BJ (cell line): Measurements from ENCODE around the gene SOCS7. TPM values are rescaled to one million over a fixed set of nuclear protein-coding genes. Genes with fewer than 3 reads are reported as not detected.
A peak's percentile ranks its signal among the peaks of the same experiment; 100 is the strongest.

ENCODE experiments used
- CTCF ChIA-PET: fragments of 350-600 bp; formaldehyde crosslinking; extraction: SDS; loops from one replicate; lab custom pipeline; 2021; ENCODE audit warnings: antibody characterized with exemption, inconsistent platforms; lab: Yijun Ruan, JAX
- POLR2A ChIA-PET: fragments of 300-600 bp; sonication (Branson Sonifier 250); formaldehyde crosslinking; extraction: SDS; loops from one replicate; lab custom pipeline; 2021; ENCODE audit warnings: antibody characterized with exemption; lab: Charles Lee
- DNase-seq: peaks from one replicate; pipeline ENCODE4 v3.0.0-alpha.2; 2011; ENCODE audit warnings: low read depth
- H3K27me3 ChIP-seq: 2 replicates; pipeline ENCODE4 v1.6.0; 2011; ENCODE audit warnings: low read length; ENCODE audit not compliant: control insufficient read depth, insufficient read depth
- H3K36me3 ChIP-seq: 2 replicates; pipeline ENCODE4 v1.5.1; 2011; ENCODE audit warnings: low read length; ENCODE audit not compliant: control insufficient read depth, insufficient read depth
- H3K4me3 ChIP-seq: 2 replicates; pipeline ENCODE4 v1.5.1; 2011; ENCODE audit warnings: low read depth, mild to moderate bottlenecking, control low read depth, low read length
- polyA plus RNA-seq: library from polyadenylated mRNA; depleted of rRNA; stranded (reverse); fragments of >200 nt; gene quantifications from 2 replicates; pipeline ENCODE4 v1.2.3, GENCODE V29; 2011
- TF ChIP-seq, protein P1 (sequence below): IDR thresholded peaks from 2 replicates; pipeline ENCODE4 v1.5.1; 2011; ENCODE audit warnings: low read depth, mild to moderate bottlenecking, control low read depth, inconsistent platforms, low read length, moderate library complexity; ENCODE audit not compliant: insufficient read depth

Gene SOCS7
- polyA plus RNA-seq, 1 experiment = 9.2 TPM

DNA sequence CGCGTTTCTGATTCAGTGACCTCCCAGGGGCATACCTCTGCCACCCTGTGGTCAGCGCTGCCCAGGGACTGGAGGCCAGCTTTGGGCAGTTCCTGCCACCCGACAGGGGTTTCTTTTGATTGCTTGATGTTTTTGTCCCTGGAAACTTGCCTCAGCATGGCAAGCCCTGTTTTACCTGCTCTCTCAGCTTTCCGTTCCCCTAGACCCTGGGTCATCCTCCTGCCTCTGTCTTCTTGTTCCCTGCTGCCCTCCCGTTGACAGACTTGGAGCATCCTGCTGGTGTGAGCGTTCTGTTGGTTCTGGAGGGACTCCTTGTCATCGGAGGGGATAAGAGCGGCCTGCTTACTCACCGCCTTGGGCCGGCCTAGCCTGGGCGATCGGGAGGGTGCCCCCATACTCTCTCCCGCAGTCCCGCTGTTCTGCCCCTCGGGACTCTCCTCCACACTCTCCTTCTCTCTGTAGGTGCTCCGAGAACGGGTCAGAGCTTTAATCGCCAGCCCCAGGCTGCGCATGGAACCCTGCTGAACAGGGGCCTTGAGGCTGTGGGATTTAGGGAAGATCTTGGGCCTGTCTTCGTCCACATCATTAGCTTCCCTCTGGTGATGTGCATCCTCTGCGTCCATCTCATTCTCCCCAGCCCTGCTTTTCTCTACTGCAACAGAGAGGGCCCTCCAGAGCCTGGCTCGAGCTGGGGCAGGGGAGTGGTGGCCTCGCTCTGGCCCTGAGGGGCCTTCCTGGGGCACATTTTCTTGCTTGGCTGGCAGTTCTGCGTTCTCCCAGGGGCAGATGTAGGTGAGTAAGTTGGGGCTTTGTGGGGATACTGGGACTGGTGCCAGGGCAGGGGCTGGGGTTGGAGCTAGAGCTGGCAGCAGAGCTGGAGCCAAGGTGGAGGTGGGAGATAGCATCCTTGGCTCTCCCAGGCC lies 21.6 kb upstream of the SOCS7 start:
- Histone ChIP-seq H3K36me3 (no peaks in the 10 kb centered on the region), H3K4me3 (no peak overlapping the region), H3K27me3 (peaks cover 10% of the 10 kb centered on the region)
- ChIA-PET CTCF (interaction anchor here (1.8 to 5.3 kb wide), 4 partner anchors 7 to 338 kb away, joined by 5 to 52 read pairs (median 7); no protein-coding TSS in a partner anchor), POLR2A (no interaction called here)
- DNase-seq = no peak
- TF ChIP-seq, protein P1, sequence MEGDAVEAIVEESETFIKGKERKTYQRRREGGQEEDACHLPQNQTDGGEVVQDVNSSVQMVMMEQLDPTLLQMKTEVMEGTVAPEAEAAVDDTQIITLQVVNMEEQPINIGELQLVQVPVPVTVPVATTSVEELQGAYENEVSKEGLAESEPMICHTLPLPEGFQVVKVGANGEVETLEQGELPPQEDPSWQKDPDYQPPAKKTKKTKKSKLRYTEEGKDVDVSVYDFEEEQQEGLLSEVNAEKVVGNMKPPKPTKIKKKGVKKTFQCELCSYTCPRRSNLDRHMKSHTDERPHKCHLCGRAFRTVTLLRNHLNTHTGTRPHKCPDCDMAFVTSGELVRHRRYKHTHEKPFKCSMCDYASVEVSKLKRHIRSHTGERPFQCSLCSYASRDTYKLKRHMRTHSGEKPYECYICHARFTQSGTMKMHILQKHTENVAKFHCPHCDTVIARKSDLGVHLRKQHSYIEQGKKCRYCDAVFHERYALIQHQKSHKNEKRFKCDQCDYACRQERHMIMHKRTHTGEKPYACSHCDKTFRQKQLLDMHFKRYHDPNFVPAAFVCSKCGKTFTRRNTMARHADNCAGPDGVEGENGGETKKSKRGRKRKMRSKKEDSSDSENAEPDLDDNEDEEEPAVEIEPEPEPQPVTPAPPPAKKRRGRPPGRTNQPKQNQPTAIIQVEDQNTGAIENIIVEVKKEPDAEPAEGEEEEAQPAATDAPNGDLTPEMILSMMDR = no peak

DNA sequence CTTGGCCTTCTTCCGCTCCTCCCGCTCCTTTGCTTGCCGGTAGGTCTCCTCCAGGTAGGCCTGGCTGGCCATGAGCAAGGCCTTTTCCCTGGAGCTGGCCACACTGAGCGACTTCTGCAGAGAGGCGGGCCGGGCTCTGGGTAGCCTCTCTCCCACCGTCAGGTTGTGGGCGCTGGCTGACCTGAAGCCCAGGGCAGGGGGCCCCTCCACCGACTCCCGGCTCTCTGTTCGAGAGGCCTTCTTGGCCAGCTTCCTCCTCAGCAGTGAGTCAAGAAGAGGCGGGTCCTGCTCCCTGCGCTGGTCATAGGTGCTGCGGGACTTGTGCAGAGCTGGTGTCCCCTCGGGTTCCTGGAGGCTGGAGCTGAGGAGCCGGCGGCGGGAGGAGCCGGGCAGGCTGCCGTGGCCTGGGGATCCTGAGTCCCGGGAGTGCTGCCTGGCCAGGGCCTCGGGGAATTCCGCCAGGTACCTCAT lies 20.7 kb upstream of the SOCS7 start:
- no peak for DNase-seq
- Histone ChIP-seq H3K36me3 (no peaks in the 10 kb centered on the region), H3K27me3 (peaks cover 12% of the 10 kb centered on the region), H3K4me3 (no peak overlapping the region)
- ChIA-PET POLR2A (no interaction called here), CTCF (interaction anchor here (1.4 to 5.3 kb wide), 6 partner anchors 8 to 337 kb away, joined by 4 to 52 read pairs (median 6); no protein-coding TSS in a partner anchor)
- TF ChIP-seq, protein P1 = no peak

DNA sequence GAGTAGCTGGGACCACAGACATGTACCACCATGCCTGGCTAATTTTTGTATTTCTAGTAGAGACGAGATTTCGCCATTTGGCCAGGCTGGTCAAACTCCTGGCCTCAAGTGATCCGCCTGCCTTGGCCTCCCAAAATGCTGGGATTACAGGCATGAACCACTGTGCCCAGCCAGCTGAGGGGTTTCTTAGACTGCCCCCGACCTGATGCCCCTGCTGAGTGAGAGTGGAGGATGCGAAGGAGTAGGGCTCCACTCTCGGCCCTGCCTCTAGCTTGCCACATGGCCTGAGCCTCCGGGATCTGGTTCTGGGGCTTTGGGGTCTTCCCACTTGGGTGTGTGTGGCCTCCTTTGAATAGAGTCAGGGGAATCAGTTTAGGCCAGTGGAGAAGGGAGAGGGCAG lies 18.9 kb upstream of the SOCS7 start:
- Histone ChIP-seq H3K4me3 (no peak overlapping the region), H3K36me3 (no peaks in the 10 kb centered on the region), H3K27me3 (peaks cover 14% of the 10 kb centered on the region)
- no peak for DNase-seq
- ChIA-PET POLR2A (no interaction called here), CTCF (interaction anchor here (0.8 to 5.3 kb wide), 9 partner anchors 10 to 82 kb away, joined by 3 to 52 read pairs (median 5); partner anchors contain the start of genes GPR179 and SOCS7)
- TF ChIP-seq, protein P1 = no peak

DNA sequence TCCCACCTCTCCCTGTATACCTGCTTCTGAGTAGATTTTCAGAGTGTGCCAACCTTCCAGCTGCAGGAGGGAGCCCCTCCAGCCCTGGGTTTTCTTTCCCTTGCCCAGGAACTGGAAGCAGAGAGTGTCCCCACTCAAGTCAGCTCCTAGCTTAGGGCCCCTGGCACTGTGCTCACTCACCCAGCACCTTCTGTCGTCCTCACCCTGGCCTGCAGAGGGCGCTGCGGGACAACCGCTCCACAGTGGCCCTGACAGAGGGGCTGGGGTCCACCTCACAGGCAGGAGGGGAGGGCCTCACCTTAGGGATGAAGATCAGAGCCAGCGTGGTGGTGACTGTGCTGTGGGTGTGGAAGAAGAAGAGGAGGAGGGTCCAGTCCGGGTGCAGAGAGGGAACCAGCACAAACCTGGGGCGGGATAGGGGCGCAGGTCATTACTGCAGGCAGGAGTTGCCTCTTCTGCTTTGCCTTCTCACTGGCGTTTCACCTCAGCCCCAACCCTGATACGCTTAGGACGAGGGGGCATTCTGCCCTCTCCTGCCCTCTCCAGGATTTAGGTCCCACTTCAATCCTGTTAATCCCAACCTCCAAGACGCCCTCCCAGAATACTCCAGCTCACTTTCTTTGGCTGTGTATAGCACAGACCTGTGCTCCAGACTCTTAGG lies 17.9 kb upstream of the SOCS7 start:
- CTCF ChIA-PET = interaction anchor here (0.8 to 5.3 kb wide), 9 partner anchors 9 to 81 kb away, joined by 3 to 52 read pairs (median 6); partner anchors contain the start of genes GPR179 and SOCS7
- no peak for DNase-seq
- POLR2A ChIA-PET = no interaction called here
- TF ChIP-seq, protein P1 = peak; percentile 71
- Histone ChIP-seq H3K4me3 (no peak overlapping the region), H3K27me3 (peaks cover 19% of the 10 kb centered on the region), H3K36me3 (no peaks in the 10 kb centered on the region)
